ENCODE results near the gene TTYH3. TPM values are rescaled to one million over a fixed set of nuclear protein-coding genes. Genes with fewer than 3 reads are reported as not detected.

The TTYH3 gene
- total RNA-seq, 1 experiment from 2014 or later, result 20.9 TPM

DNA sequence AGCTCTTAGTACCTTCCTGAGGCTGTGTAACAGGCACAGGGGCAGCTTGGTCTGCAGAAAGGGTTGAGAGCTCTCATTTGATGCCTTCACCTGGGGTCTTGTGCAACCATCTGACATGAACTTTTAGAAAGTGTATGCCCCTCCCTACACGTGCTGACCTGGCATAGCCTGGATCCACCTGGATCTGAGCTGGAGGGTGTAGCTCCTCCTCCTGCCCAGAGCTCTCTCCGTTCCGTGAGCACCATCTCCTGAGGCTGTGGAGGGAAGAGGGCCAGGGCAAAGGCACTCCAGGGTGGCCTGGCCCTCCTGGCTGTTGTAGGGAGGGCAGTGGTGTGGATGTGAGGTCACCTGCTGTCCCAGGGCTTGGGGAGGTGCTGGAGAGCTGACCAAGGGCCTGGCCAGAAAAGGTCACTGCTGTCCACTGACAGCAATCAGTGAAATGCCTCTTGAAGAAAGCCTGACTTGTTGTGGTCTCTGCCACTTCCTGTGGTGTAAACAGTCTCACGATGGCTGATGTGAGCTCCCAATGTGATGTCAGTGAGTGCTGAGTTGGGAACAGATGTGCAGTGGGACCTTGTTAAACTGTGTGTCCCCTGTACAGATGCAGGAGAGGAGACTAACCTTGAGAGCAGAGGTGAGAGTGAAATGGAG is 79.2 kb downstream of the TTYH3 start:
- Mint-ChIP-seq H3K27me3 (ENCODE audit: insufficient read depth, unreplicated experiment) (no peaks in the 10 kb centered on the region), H3K27ac (ENCODE audit: low read depth, unreplicated experiment) (no peak overlapping the region), H3K4me3 (ENCODE audit: unreplicated experiment) (no peak overlapping the region), H3K4me1 (ENCODE audit: insufficient read depth, unreplicated experiment) (no peaks in the 10 kb centered on the region), H3K36me3 (ENCODE audit: insufficient read depth, unreplicated experiment) (no peaks in the 10 kb centered on the region), H3K9me3 (ENCODE audit: unreplicated experiment) (no peaks in the 10 kb centered on the region)
- DNase-seq (ENCODE audit: unreplicated experiment), result no peak
- no peak for TF ChIP-seq CTCF (IDR thresholded peaks at IDR 0.05; ENCODE audit: unreplicated experiment)
- CTCF ChIA-PET, result interaction anchor here (0.6 to 2.2 kb wide), 10 partner anchors 8 to 563 kb away, joined by 3 to 9 read pairs (median 6); no protein-coding TSS in a partner anchor
- POLR2A ChIA-PET, result interaction anchor here (1.2 kb wide), 1 partner anchor 12 kb away, joined by 3 read pairs; no protein-coding TSS in a partner anchor
- intact Hi-C loops (cut with micrococcal nuclease), result no loop called here
- BruUV-seq (replicated peaks), result no TSS peak

DNA sequence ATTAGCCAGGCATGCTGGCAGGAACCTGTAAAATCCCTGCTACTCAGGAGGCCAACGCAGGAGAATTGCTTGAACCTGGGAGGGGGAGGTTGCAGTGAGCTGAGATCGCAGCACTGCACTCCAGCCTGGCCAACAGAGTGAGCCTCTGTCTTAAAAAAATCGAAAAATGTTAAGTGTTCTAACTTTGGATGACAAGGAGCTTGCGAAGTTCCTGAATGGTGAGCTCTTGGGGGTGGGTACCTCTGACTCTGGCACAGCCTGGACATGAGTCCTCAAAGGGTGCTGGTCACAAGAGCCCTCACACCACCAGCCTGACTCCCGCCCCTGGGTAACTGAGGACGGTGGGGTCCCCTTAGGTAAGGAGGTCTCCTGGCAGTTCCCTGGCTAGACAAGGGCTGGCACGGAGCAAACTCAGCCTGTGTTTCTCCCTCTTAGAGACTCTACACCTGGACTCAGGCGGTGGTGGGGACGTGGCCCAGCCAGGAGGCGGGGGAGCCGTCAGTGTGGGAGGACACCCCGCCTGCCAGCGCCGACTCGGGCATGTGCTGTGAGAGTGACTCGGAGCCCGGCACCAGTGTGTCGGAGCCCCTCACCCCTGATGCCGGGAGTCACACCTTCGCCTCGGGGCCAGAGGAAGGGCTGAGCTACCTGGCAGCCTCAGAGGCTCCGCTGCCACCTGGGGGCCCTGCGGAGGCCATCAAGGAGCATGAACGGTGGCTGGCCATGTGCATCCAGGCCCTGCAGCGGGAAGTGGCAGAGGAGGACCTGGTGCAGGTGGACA is 80.3 kb downstream of the TTYH3 start:
- no peak overlapping the region for H3K27ac Mint-ChIP-seq (ENCODE audit: low read depth, unreplicated experiment)
- intact Hi-C loops (cut with micrococcal nuclease), result no loop called here
- DNase-seq (ENCODE audit: unreplicated experiment), result no peak
- H3K4me3 Mint-ChIP-seq (ENCODE audit: unreplicated experiment), result no peak overlapping the region
- no peak for TF ChIP-seq CTCF (IDR thresholded peaks at IDR 0.05; ENCODE audit: unreplicated experiment)
- H3K36me3 Mint-ChIP-seq (ENCODE audit: insufficient read depth, unreplicated experiment), result no peaks in the 10 kb centered on the region
- H3K27me3 Mint-ChIP-seq (ENCODE audit: insufficient read depth, unreplicated experiment), result no peaks in the 10 kb centered on the region
- H3K4me1 Mint-ChIP-seq (ENCODE audit: insufficient read depth, unreplicated experiment), result no peaks in the 10 kb centered on the region
- H3K9me3 Mint-ChIP-seq (ENCODE audit: unreplicated experiment), result no peaks in the 10 kb centered on the region
- BruUV-seq (replicated peaks), result no TSS peak
- ChIA-PET CTCF (interaction anchor here (0.6 to 0.7 kb wide), 2 partner anchors 65 to 1477 kb away, joined by 3 read pairs; no protein-coding TSS in a partner anchor), POLR2A (no interaction called here)

DNA sequence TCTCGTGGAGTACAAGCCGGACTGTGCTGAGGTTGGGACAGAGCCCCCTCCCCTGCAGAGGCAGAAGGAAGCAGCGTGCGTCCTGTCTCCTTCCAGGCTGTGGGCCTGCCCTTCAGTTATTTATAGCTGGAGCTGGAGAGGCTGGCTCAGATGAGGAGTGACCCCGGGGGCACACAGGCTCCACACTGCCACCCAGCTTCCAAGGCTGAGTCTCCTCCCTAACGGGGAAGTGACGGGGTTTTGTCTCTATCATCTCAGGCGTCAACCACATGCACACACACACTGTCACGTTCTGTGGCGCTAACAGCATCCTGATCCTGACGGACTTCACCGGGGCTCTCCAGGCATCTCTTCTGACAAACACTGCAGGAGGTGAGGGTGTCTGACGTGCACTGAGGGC is 81.6 kb downstream of the TTYH3 start:
- Mint-ChIP-seq H3K9me3 (ENCODE audit: unreplicated experiment) (no peaks in the 10 kb centered on the region), H3K4me1 (ENCODE audit: insufficient read depth, unreplicated experiment) (no peaks in the 10 kb centered on the region), H3K36me3 (ENCODE audit: insufficient read depth, unreplicated experiment) (peaks cover 11% of the 10 kb centered on the region), H3K27ac (ENCODE audit: low read depth, unreplicated experiment) (no peak overlapping the region), H3K4me3 (ENCODE audit: unreplicated experiment) (no peak overlapping the region), H3K27me3 (ENCODE audit: insufficient read depth, unreplicated experiment) (no peaks in the 10 kb centered on the region)
- BruUV-seq (replicated peaks), result no TSS peak
- POLR2A ChIA-PET, result interaction anchor here (0.6 kb wide), 1 partner anchor 1146 kb away, joined by 3 read pairs; no protein-coding TSS in a partner anchor
- TF ChIP-seq CTCF (IDR thresholded peaks at IDR 0.05; ENCODE audit: unreplicated experiment), result no peak
- CTCF ChIA-PET, result interaction anchor here (0.5 to 1.4 kb wide), 7 partner anchors 32 to 318 kb away, joined by 3 to 5 read pairs (median 3); no protein-coding TSS in a partner anchor
- intact Hi-C loops (cut with micrococcal nuclease), result no loop called here
- DNase-seq (ENCODE audit: unreplicated experiment), result no peak

- H3K27me3 Mint-ChIP-seq (ENCODE audit: insufficient read depth, unreplicated experiment), result no peaks in the 10 kb centered on the region
- no TSS peak for BruUV-seq (replicated peaks)
- no peaks in the 10 kb centered on the region for H3K9me3 Mint-ChIP-seq (ENCODE audit: unreplicated experiment)
- H3K27ac Mint-ChIP-seq (ENCODE audit: low read depth, unreplicated experiment), result no peak overlapping the region
- peaks cover 12% of the 10 kb centered on the region for H3K36me3 Mint-ChIP-seq (ENCODE audit: insufficient read depth, unreplicated experiment)
- intact Hi-C loops (cut with micrococcal nuclease), result no loop called here
- ChIA-PET CTCF (interaction anchor here (0.5 to 1.4 kb wide), 6 partner anchors 33 to 319 kb away, joined by 3 to 5 read pairs (median 3); no protein-coding TSS in a partner anchor), POLR2A (no interaction called here)
- DNase-seq (ENCODE audit: unreplicated experiment), result no peak
- H3K4me1 Mint-ChIP-seq (ENCODE audit: insufficient read depth, unreplicated experiment), result no peaks in the 10 kb centered on the region
- no peak for TF ChIP-seq CTCF (IDR thresholded peaks at IDR 0.05; ENCODE audit: unreplicated experiment)
- no peak overlapping the region for H3K4me3 Mint-ChIP-seq (ENCODE audit: unreplicated experiment)
These were observed 82.2 kb downstream of the TTYH3 start for GRCh38 chr7:2713978-2714377.

Data from MCF 10A (cell line).